Cortex of kidney (tissue), 1 donor: ENCODE results near the gene SVIL.

ENCODE experiments used
- DNase-seq: peaks from one replicate; lab custom pipeline; 2025; lab: John Stamatoyannopoulos, UW

SVIL gene, protein sequence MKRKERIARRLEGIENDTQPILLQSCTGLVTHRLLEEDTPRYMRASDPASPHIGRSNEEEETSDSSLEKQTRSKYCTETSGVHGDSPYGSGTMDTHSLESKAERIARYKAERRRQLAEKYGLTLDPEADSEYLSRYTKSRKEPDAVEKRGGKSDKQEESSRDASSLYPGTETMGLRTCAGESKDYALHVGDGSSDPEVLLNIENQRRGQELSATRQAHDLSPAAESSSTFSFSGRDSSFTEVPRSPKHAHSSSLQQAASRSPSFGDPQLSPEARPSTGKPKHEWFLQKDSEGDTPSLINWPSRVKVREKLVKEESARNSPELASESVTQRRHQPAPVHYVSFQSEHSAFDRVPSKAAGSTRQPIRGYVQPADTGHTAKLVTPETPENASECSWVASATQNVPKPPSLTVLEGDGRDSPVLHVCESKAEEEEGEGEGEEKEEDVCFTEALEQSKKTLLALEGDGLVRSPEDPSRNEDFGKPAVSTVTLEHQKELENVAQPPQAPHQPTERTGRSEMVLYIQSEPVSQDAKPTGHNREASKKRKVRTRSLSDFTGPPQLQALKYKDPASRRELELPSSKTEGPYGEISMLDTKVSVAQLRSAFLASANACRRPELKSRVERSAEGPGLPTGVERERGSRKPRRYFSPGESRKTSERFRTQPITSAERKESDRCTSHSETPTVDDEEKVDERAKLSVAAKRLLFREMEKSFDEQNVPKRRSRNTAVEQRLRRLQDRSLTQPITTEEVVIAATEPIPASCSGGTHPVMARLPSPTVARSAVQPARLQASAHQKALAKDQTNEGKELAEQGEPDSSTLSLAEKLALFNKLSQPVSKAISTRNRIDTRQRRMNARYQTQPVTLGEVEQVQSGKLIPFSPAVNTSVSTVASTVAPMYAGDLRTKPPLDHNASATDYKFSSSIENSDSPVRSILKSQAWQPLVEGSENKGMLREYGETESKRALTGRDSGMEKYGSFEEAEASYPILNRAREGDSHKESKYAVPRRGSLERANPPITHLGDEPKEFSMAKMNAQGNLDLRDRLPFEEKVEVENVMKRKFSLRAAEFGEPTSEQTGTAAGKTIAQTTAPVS (N-terminal part only)

DNA sequence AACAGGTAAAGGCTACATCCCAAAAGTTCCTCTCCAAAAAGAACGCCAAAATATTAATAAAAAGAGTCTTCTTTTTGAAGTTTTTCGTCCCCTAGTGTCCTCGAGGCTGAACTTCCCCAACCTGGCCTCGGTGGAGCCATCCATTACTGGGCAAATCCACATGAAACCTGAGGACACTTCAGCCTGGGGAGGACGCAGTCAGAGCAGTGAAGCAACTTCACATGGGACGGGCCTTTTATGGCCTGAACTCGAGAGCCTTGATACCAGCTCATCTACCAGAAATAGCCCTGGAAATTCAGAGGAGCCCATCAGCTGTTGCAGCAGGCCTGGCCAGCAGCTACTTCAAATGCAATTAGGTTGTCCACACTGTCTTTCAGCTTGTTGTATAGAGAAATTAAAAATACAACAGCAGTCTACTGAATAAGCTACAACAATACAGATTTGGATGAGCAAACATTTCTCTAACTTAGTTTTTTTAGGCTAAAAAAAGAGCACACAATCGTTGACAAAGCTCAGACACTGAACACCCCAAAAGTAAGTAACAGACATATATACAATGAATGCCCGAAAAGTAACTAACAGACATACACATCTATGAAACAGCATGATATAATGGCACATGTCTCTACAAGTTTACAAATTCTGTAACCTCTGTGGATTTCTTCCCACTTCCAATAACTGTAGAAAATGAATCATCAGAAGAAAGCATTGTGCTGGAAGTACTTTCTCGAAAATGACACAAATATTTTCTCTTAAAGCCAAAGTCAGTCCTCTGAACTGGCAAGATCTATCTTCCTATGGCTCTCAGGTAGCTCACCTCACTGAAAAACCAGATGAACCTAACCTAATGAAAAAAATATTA is at the start of gene SVIL:
Gene SVIL (minus strand): TSS at position 208 of the 862 bp plus-strand sequence. CDS start 79,913 bp downstream, outside the sequence.
- no peak for DNase-seq

DNA sequence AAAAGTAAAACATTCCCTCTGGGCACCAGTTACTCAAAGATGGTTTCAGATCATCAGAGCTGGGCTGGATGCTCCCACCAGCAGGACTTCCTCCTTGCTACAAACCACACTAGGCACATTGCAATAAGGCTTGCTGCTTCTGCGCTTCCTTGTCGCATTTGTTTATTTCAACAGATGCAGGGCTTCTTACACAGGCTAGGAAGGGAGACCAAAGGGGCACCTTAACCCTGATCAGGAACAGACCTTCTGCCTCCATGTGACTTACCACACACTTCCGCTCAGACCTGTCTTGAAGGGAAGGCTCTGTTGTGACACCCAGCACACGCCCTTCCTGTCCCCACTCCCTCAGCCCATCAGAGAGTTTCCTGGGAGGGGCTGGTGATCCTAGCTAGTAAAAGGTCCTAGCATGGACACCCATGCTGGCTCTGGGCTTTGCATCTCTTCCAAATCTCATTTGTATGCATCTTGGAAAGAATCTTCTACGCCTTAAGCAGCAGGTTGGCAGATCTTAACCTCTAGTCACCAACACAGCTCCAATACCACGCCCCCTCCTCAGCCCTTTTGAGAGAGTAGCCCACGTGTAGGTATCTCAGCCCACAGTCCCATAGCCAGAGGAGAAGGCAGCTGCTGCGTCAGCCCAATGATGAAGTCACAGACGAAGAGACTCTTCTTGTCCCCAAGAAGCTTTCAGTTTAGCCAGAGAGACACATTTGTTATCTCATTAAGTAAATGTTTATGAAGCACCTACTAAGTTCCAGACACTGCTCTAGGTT is 47.1 kb upstream of the SVIL start:
- no peak for DNase-seq

GRCh38 chr10:29680091-29680490 is 45.3 kb upstream of the SVIL start:
- no peak for DNase-seq

- DNase-seq, result no peak
Measured at GRCh38 chr10:29676732-29677131, 42.0 kb upstream of the SVIL start.

- DNase-seq, result no peak
Measured at GRCh38 chr10:29675984-29676383, 41.2 kb upstream of the SVIL start.

DNA sequence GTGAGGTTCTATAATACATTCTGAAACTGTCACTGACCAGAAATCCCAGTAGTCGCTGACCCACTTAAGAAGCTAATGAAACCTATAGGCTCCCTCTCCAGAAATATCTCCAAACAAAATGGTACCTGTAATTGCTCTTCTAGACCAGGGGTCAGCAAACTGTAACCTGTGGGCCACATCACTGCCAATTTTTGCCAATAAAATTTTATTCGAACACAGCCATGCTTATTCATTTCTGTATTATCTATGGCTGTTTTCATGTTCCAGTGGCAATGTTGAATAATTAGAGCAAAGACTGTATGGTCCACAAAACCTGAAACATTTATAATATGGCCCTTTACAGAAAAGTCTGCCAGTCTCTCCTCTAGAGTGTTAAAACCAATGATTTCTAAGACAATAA is 37.2 kb upstream of the SVIL start:
- DNase-seq, result no peak

GRCh38 chr10:29671228-29671780 is 36.5 kb upstream of the SVIL start:
- no peak for DNase-seq

DNA sequence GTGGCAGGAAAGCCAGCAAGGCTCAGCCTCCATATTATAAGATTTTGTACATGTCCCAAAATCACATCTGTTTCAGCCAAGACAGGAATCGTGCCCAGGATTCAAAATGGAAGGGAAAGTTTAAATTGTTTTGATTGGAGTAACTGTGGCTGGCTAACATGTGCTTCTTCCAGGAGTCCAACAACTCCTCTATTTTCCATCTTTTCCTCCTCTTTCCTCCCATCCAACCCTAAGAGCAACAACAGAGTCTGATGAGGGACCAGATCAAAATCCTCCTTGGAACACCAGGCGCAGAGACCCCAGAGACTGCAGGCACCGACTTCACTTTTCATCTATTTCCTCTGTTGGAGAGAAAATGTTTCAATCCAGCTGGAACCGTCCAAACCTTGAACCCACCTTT is 36.0 kb upstream of the SVIL start:
- DNase-seq, result no peak

DNA sequence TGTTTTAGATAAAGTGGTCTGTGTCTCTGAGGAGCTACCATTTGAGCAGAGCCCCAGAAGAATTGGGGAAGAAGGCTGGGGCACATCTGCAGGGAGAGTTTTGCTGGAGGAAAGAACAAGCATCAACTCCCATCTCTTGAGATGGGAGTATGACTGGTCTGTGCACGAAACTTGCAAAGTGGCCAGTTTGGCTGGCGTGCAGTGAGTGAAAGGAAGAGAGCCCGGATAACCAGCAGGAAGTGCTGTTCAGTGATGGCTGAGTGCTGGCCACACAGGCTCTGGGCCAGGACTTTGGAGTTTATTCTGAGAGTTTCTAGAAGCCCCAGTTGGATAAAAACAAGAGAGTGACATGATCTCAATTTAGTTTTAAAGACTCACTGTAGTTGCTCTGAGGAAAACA is 34.4 kb upstream of the SVIL start:
- no peak for DNase-seq

DNA sequence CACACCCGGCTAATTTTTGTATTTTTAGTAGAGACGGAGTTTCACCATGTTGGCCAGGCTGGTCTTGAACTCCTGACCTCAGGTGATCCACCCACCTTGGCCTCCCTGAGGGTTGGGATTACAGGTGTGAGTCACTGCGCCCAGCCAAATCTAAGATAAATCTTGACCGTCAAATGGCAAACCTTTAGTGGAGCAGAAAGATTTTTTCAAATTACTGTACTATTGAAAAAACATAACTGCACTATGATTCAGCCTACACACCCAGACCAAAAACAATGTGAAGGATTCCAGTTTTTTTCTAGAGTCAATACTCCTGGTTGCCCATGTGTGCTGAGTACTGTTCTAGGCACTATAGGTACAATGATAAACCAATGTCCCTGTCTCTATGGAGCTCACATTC is 33.9 kb upstream of the SVIL start:
- DNase-seq, result no peak

GRCh38 chr10:29667191-29667590 is 32.4 kb upstream of the SVIL start:
- DNase-seq, result no peak

GRCh38 chr10:29666201-29666600 is 31.4 kb upstream of the SVIL start:
- no peak for DNase-seq

- no peak for DNase-seq
Measured at GRCh38 chr10:29663718-29664117, 28.9 kb upstream of the SVIL start.

- no peak for DNase-seq
Measured at GRCh38 chr10:29658984-29659965, 24.5 kb upstream of the SVIL start.

GRCh38 chr10:29657719-29658274 is 23.0 kb upstream of the SVIL start:
- no peak for DNase-seq

DNA sequence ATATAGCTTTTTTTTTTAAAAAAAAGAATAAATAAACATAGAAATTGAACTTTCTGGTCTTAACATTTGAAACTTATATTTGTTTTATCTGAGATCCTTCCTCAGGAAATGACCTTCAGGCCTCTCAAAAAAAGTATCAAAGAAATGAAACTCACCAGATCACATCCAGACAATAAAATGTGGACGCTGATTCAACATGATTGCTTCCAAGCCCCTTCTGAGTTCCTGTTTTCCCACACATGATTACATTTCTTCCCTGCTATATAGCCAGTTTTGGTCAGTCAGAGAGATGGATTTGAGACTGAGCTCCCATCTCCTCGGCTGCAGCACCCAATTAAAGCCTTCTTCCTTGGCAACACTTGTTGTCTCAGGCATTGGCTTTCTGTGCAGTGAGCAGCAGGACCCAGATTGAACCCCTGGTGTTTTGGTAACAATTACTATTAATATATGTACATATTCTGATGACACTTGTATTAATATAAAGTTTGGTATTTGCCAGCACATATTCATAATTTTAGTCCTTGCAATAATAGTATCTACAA is 21.8 kb upstream of the SVIL start:
- no peak for DNase-seq

DNA sequence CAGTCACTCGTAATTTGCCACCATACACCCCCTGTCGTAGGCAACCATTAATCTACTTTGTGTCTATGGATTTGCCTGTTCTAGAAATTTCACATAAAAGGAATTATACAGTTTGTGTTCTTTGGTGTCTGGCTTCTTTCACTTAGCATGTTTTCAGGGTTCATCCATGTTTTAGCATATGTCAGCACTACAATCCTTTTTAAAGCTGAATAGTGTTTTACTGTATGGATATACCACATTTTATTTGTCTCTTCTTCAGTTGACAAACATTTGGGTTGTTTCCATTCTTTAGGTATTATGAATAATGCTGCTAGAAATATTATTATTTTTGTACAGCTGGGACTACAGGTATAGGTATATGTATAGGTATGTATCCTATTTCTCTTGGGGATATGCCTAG is 17.4 kb upstream of the SVIL start:
- DNase-seq, result no peak

GRCh38 chr10:29651767-29652166 is 17.0 kb upstream of the SVIL start:
- no peak for DNase-seq

- no peak for DNase-seq
Measured at GRCh38 chr10:29650552-29650944, 15.8 kb upstream of the SVIL start.
